A549 treated with RU486 at 1 μM for 4 hours (cell line): ENCODE measurements around the gene OR2AG2. TPM values are rescaled to one million over a fixed set of nuclear protein-coding genes. Genes with fewer than 3 reads are reported as not detected.

Experiments
- total RNA-seq: library from RNA; stranded (reverse); fragments of 200-300 nt; extraction: Qiagen RNA extraction; gene quantifications from 5 replicates; pipeline ENCODE4 v1.2.3, GENCODE V29; 2022; ENCODE audit warnings: low read depth

OR2AG2 gene
- total RNA-seq, result not detected in 5 replicates

GRCh38 chr11:6771926-6772893 is at the start of gene OR2AG2:
OR2AG2 (minus strand) TSS chr11:6771976; CDS start chr11:6768957, 3,019 bp downstream.

GRCh38 chr11:6799402-6799801 is 27.6 kb upstream of the OR2AG2 start, which contains the start of gene OR6A2:
OR6A2 (minus strand) TSS chr11:6799689; CDS start chr11:6795708, 3,981 bp downstream.

GRCh38 chr11:6782720-6783119 is 10.9 kb upstream of the OR2AG2 start, which contains the start of gene OR2AG1:
OR2AG1 (plus strand) TSS chr11:6783020; CDS start chr11:6785038, 2,018 bp downstream.

Other genes with a start within 250 kb of the OR2AG2 start
- gene RRP8, start 168.4 kb downstream of the OR2AG2 start, total RNA-seq, result 23.3 to 40.5 TPM (median 29.7 TPM) in 5 replicates
- 107 to 127 TPM (median 118 TPM) in 5 replicates for gene ILK, start 168.2 kb downstream of the OR2AG2 start, total RNA-seq
- gene TAF10, start 159.8 kb downstream of the OR2AG2 start, total RNA-seq, result 178 to 317 TPM (median 217 TPM) in 5 replicates
- 38.3 to 47.3 TPM (median 43.0 TPM) in 5 replicates for gene TPP1, start 152.6 kb downstream of the OR2AG2 start, total RNA-seq
- gene DCHS1, start 116.2 kb downstream of the OR2AG2 start, total RNA-seq, result 0.07 to 0.12 TPM (median 0.09 TPM) in 5 replicates
- 84.4 to 132 TPM (median 104 TPM) in 5 replicates for gene MRPL17, start 88.6 kb downstream of the OR2AG2 start, total RNA-seq
- gene OR2AG1, start 11.0 kb upstream of the OR2AG2 start, total RNA-seq, result not detected in 5 replicates
- gene OR6A2, start 27.7 kb upstream of the OR2AG2 start, total RNA-seq, result not detected in 5 replicates
- gene OR10A5, start 73.7 kb upstream of the OR2AG2 start, total RNA-seq, result not detected in 5 replicates
- gene OR10A2, start 91.1 kb upstream of the OR2AG2 start, total RNA-seq, result not detected in 5 replicates
- gene OR10A4, start 104.6 kb upstream of the OR2AG2 start, total RNA-seq, result not detected in 5 replicates
- gene OR2D2, start 120.5 kb upstream of the OR2AG2 start, total RNA-seq, result not detected in 5 replicates
- gene OR2D3, start 149.0 kb upstream of the OR2AG2 start, total RNA-seq, result not detected in 5 replicates
- gene ZNF215, start 154.4 kb upstream of the OR2AG2 start, total RNA-seq, result 1.1 to 1.5 TPM (median 1.2 TPM) in 5 replicates
- gene ZNF214, start 248.4 kb upstream of the OR2AG2 start, total RNA-seq, result 0.76 to 1.7 TPM (median 1.2 TPM) in 5 replicates
- gene NLRP14, start 248.5 kb upstream of the OR2AG2 start, total RNA-seq, result not detected in 5 replicates